Measurements from ENCODE around the gene PRXL2C. TPM values are rescaled to one million over a fixed set of nuclear protein-coding genes. Genes with fewer than 3 reads are reported as not detected.

PRXL2C gene
- total RNA-seq, 1 donor from 2014 or later = 20.9 TPM

- Mint-ChIP-seq H3K9me3 (ENCODE audit: low read depth) (no peaks in the 10 kb centered on the region), H3K27me3 (ENCODE audit: low read depth) (no peaks in the 10 kb centered on the region), H3K4me3 (ENCODE audit: unreplicated experiment) (no peak overlapping the region), H3K27ac (ENCODE audit: unreplicated experiment) (peak overlapping the region; percentile 3), H3K36me3 (ENCODE audit: low read depth) (no peaks in the 10 kb centered on the region), H3K4me1 (ENCODE audit: low read depth) (peaks cover 43% of the 10 kb centered on the region)
- DNase-seq (ENCODE audit: low spot score) = no peak
- TF ChIP-seq, protein P1, sequence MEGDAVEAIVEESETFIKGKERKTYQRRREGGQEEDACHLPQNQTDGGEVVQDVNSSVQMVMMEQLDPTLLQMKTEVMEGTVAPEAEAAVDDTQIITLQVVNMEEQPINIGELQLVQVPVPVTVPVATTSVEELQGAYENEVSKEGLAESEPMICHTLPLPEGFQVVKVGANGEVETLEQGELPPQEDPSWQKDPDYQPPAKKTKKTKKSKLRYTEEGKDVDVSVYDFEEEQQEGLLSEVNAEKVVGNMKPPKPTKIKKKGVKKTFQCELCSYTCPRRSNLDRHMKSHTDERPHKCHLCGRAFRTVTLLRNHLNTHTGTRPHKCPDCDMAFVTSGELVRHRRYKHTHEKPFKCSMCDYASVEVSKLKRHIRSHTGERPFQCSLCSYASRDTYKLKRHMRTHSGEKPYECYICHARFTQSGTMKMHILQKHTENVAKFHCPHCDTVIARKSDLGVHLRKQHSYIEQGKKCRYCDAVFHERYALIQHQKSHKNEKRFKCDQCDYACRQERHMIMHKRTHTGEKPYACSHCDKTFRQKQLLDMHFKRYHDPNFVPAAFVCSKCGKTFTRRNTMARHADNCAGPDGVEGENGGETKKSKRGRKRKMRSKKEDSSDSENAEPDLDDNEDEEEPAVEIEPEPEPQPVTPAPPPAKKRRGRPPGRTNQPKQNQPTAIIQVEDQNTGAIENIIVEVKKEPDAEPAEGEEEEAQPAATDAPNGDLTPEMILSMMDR (IDR thresholded peaks at IDR 0.05) = no peak
Observed at GRCh38 chr9:96612966-96613589, 42.0 kb downstream of the PRXL2C start.

DNA sequence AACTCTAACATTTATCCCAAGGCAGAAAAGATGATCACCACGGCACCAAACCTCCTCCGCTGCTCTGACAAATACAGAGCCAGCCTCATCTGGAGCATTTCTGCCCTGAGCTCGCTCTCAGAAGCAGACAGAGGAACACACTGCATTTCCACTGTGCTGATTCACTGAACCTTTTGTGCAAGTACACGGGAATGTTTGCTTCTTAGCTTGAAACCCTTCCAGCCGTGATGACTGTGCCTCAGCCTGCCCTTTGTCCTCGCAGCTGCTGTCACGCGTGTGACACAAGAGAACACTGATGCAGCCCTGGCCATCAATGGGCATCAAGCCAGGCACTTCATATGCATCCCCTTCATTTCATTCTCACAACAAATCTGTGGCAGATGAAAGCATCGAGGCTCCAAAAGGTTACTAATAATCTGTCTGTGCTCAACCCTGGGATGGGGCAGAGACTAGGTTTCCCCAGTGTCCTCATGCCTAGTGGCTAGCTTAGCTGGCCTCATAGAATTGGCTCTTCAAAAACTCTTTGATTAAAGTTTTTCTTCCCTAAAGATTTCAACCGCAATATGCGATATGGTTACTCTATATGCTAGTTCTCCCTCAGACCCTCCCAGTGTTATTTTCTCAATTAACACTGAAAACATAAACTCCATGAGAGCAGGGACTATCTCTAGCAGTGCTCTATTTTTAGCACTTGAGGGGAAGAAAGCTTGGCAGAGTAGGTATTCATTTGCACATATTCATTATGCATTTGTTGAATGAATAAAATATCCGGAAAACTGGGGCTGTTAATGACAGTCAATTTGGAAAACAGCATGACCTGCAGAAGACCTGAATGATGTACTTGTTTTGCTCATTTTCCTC is 42.8 kb downstream of the PRXL2C start:
- Mint-ChIP-seq H3K27me3 (ENCODE audit: low read depth) (no peaks in the 10 kb centered on the region), H3K9me3 (ENCODE audit: low read depth) (no peaks in the 10 kb centered on the region), H3K4me1 (ENCODE audit: low read depth) (peaks cover 36% of the 10 kb centered on the region), H3K4me3 (ENCODE audit: unreplicated experiment) (peak overlapping the region; percentile 37), H3K27ac (ENCODE audit: unreplicated experiment) (peak overlapping the region; percentile 78), H3K36me3 (ENCODE audit: low read depth) (no peaks in the 10 kb centered on the region)
- TF ChIP-seq, protein P1 (IDR thresholded peaks at IDR 0.05) = no peak
- DNase-seq (ENCODE audit: low spot score) = no peak

DNA sequence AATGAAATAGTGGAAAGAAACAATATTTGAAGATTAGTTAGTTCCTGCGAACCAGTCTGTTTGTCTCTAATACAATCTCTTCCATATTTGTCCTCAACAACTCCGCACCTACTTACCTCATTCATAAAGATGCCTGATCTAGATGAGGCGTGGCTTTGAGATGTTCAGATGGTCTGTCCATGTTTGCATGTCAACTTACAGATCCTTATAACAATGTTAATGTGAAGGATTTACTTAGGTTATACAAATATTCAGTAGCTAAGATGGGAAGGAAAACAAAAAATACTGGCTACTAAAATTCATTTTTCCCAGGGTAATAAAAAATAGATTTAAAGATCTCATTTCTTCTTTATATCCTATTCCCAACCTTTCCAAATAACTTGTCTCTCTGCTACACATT is 43.8 kb downstream of the PRXL2C start:
- no peak for DNase-seq (ENCODE audit: low spot score)
- H3K4me3 Mint-ChIP-seq (ENCODE audit: unreplicated experiment) = no peak overlapping the region
- no peaks in the 10 kb centered on the region for H3K9me3 Mint-ChIP-seq (ENCODE audit: low read depth)
- H3K36me3 Mint-ChIP-seq (ENCODE audit: low read depth) = no peaks in the 10 kb centered on the region
- H3K4me1 Mint-ChIP-seq (ENCODE audit: low read depth) = peaks cover 33% of the 10 kb centered on the region
- TF ChIP-seq, protein P1 (IDR thresholded peaks at IDR 0.05) = no peak
- no peaks in the 10 kb centered on the region for H3K27me3 Mint-ChIP-seq (ENCODE audit: low read depth)
- H3K27ac Mint-ChIP-seq (ENCODE audit: unreplicated experiment) = peak overlapping the region; percentile 78

DNA sequence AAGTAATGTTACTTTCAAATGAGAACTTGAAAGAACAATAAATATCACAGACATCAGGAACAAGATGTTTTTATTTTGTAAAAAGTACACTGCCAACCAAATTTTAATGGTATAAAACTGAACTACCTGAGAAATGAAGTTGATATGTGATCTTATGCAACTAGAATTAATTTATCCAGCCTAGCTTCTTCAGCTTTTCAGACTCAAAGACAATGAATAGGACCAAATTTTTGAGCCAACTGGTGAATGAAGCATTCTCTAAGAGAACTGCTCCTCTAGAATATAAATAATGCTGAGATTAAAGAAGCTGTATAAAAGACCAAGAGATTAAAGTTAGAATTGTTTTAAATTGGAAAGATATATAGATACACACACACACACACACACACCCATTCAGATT is 45.4 kb downstream of the PRXL2C start:
- TF ChIP-seq, protein P1 (IDR thresholded peaks at IDR 0.05) = no peak
- no peak overlapping the region for H3K27ac Mint-ChIP-seq (ENCODE audit: unreplicated experiment)
- peaks cover 40% of the 10 kb centered on the region for H3K4me1 Mint-ChIP-seq (ENCODE audit: low read depth)
- no peaks in the 10 kb centered on the region for H3K9me3 Mint-ChIP-seq (ENCODE audit: low read depth)
- H3K36me3 Mint-ChIP-seq (ENCODE audit: low read depth) = no peaks in the 10 kb centered on the region
- no peaks in the 10 kb centered on the region for H3K27me3 Mint-ChIP-seq (ENCODE audit: low read depth)
- DNase-seq (ENCODE audit: low spot score) = no peak
- no peak overlapping the region for H3K4me3 Mint-ChIP-seq (ENCODE audit: unreplicated experiment)

- no peaks in the 10 kb centered on the region for H3K27me3 Mint-ChIP-seq (ENCODE audit: low read depth)
Observed at GRCh38 chr9:96607971-96608370, 47.1 kb downstream of the PRXL2C start.

More at GRCh38 chr9:96607971-96608370, 47.1 kb downstream of the PRXL2C start:
- Mint-ChIP-seq H3K4me3 (ENCODE audit: unreplicated experiment) (no peak overlapping the region), H3K4me1 (ENCODE audit: low read depth) (peaks cover 39% of the 10 kb centered on the region), H3K27ac (ENCODE audit: unreplicated experiment) (no peak overlapping the region), H3K36me3 (ENCODE audit: low read depth) (no peaks in the 10 kb centered on the region), H3K9me3 (ENCODE audit: low read depth) (no peaks in the 10 kb centered on the region)
- no peak for DNase-seq (ENCODE audit: low spot score)
- TF ChIP-seq, protein P1 (IDR thresholded peaks at IDR 0.05) = no peak
